Urinary bladder (tissue), 4 donors: ENCODE results near the gene SMARCD1. TPM values are rescaled to one million over a fixed set of nuclear protein-coding genes. Genes with fewer than 3 reads are reported as not detected.

Experiments
- DNase-seq: peaks from one replicate; pipeline ENCODE4 v3.0.0-alpha.2; 2015; ENCODE audit errors: extremely low spot score
- H3K27ac ChIP-seq: one replicate; pipeline ENCODE4 v1.5.1; 2013; ENCODE audit warnings: low read depth, mild to moderate bottlenecking, moderate library complexity
- H3K36me3 ChIP-seq: one replicate; pipeline ENCODE4 v1.6.1; 2013; ENCODE audit warnings: mild to moderate bottlenecking, moderate library complexity; ENCODE audit not compliant: insufficient read depth
- H3K4me1 ChIP-seq: one replicate; pipeline ENCODE4 v1.6.1; 2013; ENCODE audit warnings: mild to moderate bottlenecking, moderate library complexity; ENCODE audit not compliant: insufficient read depth
- H3K4me3 ChIP-seq: one replicate; pipeline ENCODE4 v1.5.1; 2013; ENCODE audit warnings: low read depth, low read length
- WGBS: extraction: QIAGEN DNeasy Blood & Tissue Kit; methylation state at CpG from one replicate; pipeline ENCODE4 v1.1.7; 2013; 5-methylcytosine and 5-hydroxymethylcytosine counted together
- polyA plus RNA-seq: library from polyadenylated mRNA; stranded (reverse); fragments of 200-250 nt; gene quantifications from one replicate; pipeline ENCODE4 v1.2.3, GENCODE V29; 2013
- total RNA-seq: library from RNA; depleted of rRNA; stranded (reverse); fragments of >200 nt; gene quantifications from one replicate; pipeline ENCODE4 v1.2.3, GENCODE V29; 2014
- donor health status: healthy with polysubstance abuse.
- donor health status: healthy.

Gene SMARCD1
- total and polyA plus RNA-seq, 2 donors = 30.2 to 31.2 TPM

- DNase-seq = peak; percentile 48
- WGBS = 4% methylated on average over 37 of the region's 37 CpGs
Measured at GRCh38 chr12:50050410-50051098, 34.6 kb upstream of the SMARCD1 start.

GRCh38 chr12:50051101-50051806 lies 33.9 kb upstream of the SMARCD1 start:
- no peaks in the 10 kb centered on the region for H3K4me1 ChIP-seq

More at GRCh38 chr12:50050410-50051098, 34.6 kb upstream of the SMARCD1 start:
- Histone ChIP-seq H3K4me1 (no peaks in the 10 kb centered on the region), H3K4me3 (no peak overlapping the region), H3K27ac (no peak overlapping the region), H3K36me3 (no peaks in the 10 kb centered on the region)

GRCh38 chr12:50052544-50052943 lies 32.6 kb upstream of the SMARCD1 start:
- no peaks in the 10 kb centered on the region for H3K4me1 ChIP-seq
- no peak overlapping the region for H3K4me3 ChIP-seq
- DNase-seq = no peak
- H3K36me3 ChIP-seq = no peaks in the 10 kb centered on the region
- H3K27ac ChIP-seq = no peak overlapping the region

More at GRCh38 chr12:50051101-50051806, 33.9 kb upstream of the SMARCD1 start:
- no peak for DNase-seq
- Histone ChIP-seq H3K36me3 (no peaks in the 10 kb centered on the region), H3K4me3 (no peak overlapping the region), H3K27ac (no peak overlapping the region)
- WGBS = 57% methylated on average over 14 of the region's 14 CpGs

- H3K4me1 ChIP-seq = no peaks in the 10 kb centered on the region
- no peak for DNase-seq
- H3K4me3 ChIP-seq = no peak overlapping the region
- H3K27ac ChIP-seq = no peak overlapping the region
- no peaks in the 10 kb centered on the region for H3K36me3 ChIP-seq
- 94% methylated on average over 7 of the region's 7 CpGs for WGBS
Measured at GRCh38 chr12:50052964-50053363, 32.2 kb upstream of the SMARCD1 start.

DNA sequence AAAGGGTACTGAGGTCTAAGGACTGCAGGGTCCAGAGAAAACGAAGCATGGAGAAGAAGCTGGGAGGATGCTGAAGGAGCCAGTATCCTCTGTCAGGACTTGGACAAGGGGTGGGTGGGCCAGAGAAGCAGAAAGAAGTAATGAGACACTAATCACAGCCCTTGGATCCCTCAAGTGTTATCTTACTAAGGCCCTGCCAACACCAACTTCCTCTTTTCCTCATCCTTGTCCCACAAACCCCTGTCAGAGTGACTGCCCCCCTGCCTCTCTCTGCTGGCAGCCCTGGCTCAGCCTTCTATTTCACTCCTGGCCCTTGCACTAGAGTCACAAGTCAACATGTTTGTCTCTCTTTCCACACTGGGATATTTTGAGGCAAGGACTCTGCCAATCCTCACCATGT lies 31.6 kb upstream of the SMARCD1 start:
- WGBS = 95% methylated on average over 1 of the region's 1 CpG
- H3K4me3 ChIP-seq = no peak overlapping the region
- no peak for DNase-seq
- H3K4me1 ChIP-seq = no peaks in the 10 kb centered on the region
- H3K27ac ChIP-seq = no peak overlapping the region
- H3K36me3 ChIP-seq = no peaks in the 10 kb centered on the region

DNA sequence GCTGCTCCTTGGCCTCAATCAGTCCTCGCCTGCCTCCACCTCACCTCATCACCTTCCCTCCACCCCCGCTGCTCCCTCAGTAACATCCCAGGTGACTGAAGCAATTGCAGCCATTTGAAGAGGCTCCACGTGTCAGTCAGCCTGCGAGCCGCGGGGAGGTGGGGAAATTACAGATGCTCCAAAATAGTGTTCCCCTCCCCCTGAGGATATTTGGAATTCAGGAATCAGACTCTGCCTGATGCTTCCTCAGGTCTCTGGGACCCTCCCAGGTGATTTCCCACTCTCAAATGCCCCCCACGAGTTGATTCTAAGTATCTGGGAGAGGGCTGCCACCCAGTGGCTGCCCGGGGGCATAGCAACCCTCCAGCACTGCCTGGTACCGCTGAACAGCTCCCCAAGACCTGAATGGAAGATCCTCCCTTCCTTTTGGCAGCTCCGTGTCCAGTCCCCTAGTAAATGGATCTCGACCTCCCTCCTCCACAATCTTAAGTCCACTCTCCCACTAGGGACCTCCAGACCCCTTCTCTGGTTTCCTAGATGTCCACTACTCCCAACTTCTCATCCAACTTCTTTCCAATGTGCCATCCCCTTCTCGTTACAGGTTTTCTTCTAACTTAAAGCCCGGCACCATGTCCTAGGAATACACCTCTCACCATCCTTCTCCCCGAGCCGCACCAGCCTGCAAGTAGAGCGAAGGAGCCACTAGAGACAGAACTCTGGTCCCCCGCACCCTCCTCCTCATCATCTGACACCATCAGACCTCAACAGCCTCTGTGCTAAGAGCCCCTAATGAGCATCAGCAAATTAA lies 29.1 kb upstream of the SMARCD1 start:
- 20% methylated on average over 17 of the region's 17 CpGs for WGBS
- Histone ChIP-seq H3K4me3 (no peak overlapping the region), H3K36me3 (no peaks in the 10 kb centered on the region), H3K4me1 (no peaks in the 10 kb centered on the region), H3K27ac (no peak overlapping the region)
- DNase-seq = no peak

GRCh38 chr12:50056639-50056976 lies 28.5 kb upstream of the SMARCD1 start:
- no peaks in the 10 kb centered on the region for H3K4me1 ChIP-seq
- H3K27ac ChIP-seq = no peak overlapping the region
- H3K4me3 ChIP-seq = no peak overlapping the region
- DNase-seq = no peak
- 44% methylated on average over 3 of the region's 3 CpGs for WGBS
- no peaks in the 10 kb centered on the region for H3K36me3 ChIP-seq

- H3K27ac ChIP-seq = no peak within 1 kb of the TSS
- DNase-seq = no peak
Measured at GRCh38 chr12:50057000-50057841, 27.9 kb upstream of the SMARCD1 start, which contains the start of gene ASIC1. TSS of gene ASIC1 (plus strand) at chr12:50057596. CDS start at chr12:50058767, 1,171 bp downstream.

DNA sequence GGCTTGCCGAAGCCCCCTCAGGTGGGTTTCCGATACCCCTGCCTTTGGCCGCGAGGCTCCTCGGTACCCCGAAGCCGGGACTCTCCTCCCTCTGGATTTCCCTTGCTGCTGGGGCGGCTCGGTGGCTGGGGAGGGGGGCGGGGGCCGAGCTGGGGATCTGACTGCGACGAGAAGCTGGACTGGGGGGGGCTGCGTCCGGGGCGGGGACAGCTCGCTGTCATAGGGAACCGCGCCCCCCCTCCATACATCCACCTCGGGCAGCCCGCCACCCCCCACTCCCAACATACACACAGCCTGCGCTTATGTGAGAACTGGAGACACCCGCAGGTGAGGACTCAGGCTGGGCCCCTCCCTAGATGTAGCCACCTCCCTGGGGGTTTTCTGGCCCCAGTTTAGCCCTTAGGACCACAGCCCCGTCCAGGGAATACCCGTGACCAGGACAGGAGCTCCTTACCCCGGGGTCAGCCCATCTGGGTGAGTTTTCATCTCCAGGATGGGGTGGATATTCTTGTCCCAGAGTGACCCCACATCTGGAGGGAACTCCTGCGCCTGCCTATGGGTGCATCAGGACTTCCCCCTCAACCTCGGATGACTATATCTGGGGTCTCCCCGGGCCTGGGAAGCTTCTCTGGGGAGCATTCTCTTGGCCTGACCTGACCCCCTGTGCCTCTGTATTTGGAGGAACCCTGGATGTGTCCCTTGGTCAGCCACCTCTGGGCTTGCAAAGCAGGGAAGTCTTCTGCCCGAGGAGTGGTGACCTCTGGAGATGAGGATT lies 27.1 kb upstream of the SMARCD1 start:
- Histone ChIP-seq H3K27ac (no peak overlapping the region), H3K4me1 (no peaks in the 10 kb centered on the region), H3K4me3 (peak overlapping the region; percentile 59), H3K36me3 (no peaks in the 10 kb centered on the region)
- 19% methylated on average over 30 of the region's 30 CpGs for WGBS
- no peak for DNase-seq

More at GRCh38 chr12:50057000-50057841, 27.9 kb upstream of the SMARCD1 start, which contains the start of gene ASIC1:
- WGBS = 1% methylated on average over 88 of the region's 88 CpGs
- Histone ChIP-seq H3K4me1 (no peaks in the 10 kb centered on the region), H3K4me3 (peak within 1 kb of the TSS; percentile 59), H3K36me3 (no peaks in the 10 kb centered on the region)

DNA sequence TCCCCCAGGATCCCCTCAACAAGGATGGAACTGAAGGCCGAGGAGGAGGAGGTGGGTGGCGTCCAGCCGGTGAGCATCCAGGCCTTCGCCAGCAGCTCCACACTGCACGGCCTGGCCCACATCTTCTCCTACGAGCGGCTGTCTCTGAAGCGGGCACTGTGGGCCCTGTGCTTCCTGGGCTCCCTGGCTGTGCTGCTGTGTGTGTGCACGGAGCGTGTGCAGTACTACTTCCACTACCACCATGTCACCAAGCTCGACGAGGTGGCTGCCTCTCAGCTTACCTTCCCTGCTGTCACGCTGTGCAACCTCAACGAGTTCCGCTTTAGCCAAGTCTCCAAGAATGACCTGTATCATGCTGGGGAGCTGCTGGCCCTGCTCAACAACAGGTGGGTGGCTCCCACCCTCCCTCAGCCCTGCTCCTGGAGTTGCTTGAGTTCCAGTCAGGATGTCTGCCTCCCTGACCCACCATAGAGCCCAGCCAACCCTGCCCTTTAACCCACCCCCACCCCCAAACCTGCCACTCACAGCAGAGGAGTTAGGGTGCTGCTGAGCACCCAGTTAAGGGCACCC lies 26.3 kb upstream of the SMARCD1 start:
- Histone ChIP-seq H3K36me3 (no peaks in the 10 kb centered on the region), H3K4me3 (no peak overlapping the region), H3K4me1 (no peaks in the 10 kb centered on the region), H3K27ac (no peak overlapping the region)
- WGBS = 91% methylated on average over 15 of the region's 15 CpGs
- no peak for DNase-seq

DNA sequence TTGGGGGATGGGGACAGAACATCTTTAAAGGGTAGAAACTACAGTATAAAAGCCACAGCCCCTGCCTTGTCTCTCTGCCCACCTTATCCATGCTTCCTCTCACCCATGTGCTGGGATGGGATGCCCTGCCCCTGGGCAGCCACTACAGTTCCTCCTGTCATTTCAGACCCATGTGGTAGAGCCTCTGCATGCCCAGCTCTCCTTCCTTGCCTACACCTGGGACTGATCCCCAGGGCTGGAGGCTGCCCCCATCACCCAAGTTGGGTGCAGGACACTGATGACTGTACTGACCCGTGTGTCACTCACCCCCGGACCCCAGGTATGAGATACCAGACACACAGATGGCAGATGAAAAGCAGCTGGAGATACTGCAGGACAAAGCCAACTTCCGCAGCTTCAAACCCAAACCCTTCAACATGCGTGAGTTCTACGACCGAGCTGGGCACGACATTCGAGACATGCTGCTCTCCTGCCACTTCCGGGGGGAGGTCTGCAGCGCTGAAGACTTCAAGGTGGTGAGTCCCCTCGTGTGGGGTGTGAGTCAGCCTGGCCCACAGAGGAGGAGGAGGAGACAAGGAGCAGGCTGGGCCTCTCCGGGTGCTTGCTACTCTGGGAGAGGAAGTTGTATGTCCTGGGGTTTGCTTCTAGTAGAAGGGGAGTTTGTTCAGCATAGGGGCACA lies 25.6 kb upstream of the SMARCD1 start:
- H3K4me3 ChIP-seq = no peak overlapping the region
- no peaks in the 10 kb centered on the region for H3K36me3 ChIP-seq
- DNase-seq = no peak
- H3K4me1 ChIP-seq = no peaks in the 10 kb centered on the region
- WGBS = 72% methylated on average over 12 of the region's 12 CpGs
- H3K27ac ChIP-seq = no peak overlapping the region

DNA sequence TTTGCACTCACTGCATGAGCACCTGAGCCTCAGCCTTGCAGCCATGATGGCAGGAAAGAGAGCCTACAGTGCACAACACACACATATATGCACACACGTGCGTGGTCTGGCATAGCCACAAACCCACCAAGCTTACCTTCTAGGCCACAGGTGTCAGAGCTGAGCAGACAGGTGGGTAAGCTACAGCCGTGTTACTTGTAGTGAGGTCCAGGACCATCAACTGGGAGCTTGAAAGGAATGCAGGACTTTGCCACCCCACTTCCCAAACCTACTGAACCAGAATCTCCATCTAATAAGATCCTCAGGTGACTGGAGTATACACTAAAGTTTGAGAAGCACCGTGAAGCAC lies 25.0 kb upstream of the SMARCD1 start:
- Histone ChIP-seq H3K36me3 (no peaks in the 10 kb centered on the region), H3K27ac (no peak overlapping the region), H3K4me1 (no peaks in the 10 kb centered on the region), H3K4me3 (no peak overlapping the region)
- DNase-seq = no peak
- 68% methylated on average over 4 of the region's 4 CpGs for WGBS
